Suprapubic skin (tissue), 4 donors: Measurements from ENCODE around the gene PLA2G4E. TPM values are rescaled to one million over a fixed set of nuclear protein-coding genes. Genes with fewer than 3 reads are reported as not detected.
A peak's percentile ranks its signal among the peaks of the same experiment; 100 is the strongest.

Experiments used
- DNase-seq, 2 donors: peaks; one replicate each; pipeline ENCODE4 v3.0.0-alpha.2; 2019; ENCODE audit warnings: low spot score in 2 of 2
- H3K27ac ChIP-seq: fragments of 200-600 bp; sonication (generic); one replicate; pipeline ENCODE4 v1.5.1; 2019
- H3K27me3 ChIP-seq: fragments of 200-600 bp; sonication (generic); one replicate; pipeline ENCODE4 v1.5.1; 2019
- H3K36me3 ChIP-seq: fragments of 200-600 bp; sonication (generic); one replicate; pipeline ENCODE4 v1.5.1; 2019
- H3K4me1 ChIP-seq: fragments of 200-600 bp; sonication (generic); one replicate; pipeline ENCODE4 v1.5.1; 2019
- H3K4me3 ChIP-seq: fragments of 200-600 bp; sonication (generic); one replicate; pipeline ENCODE4 v1.5.1; 2019; ENCODE audit warnings: mild to moderate bottlenecking
- H3K9me3 ChIP-seq: fragments of 200-600 bp; sonication (generic); one replicate; pipeline ENCODE4 v1.5.1; 2019
- CTCF ChIP-seq, 2 donors: fragments of 200-600 bp in 1 of 2; fragments of 450-650 bp in 1 of 2; sonication (generic) in 1 of 2; IDR thresholded peaks; one replicate each; pipeline ENCODE4 v1.5.1; 2016 to 2019; ENCODE audit warnings: antibody characterized with exemption in 2 of 2, mild to moderate bottlenecking in 1 of 2, moderate library complexity in 1 of 2
- EP300 ChIP-seq: sonication (generic); formaldehyde crosslinking; IDR thresholded peaks from one replicate; pipeline ENCODE4 v1.6.1; 2017; ENCODE audit warnings: antibody characterized with exemption
- POLR2A ChIP-seq, 2 donors: fragments of 450-650 bp; IDR thresholded peaks; one replicate each; pipeline ENCODE4 v1.6.1; 2017; ENCODE audit warnings: antibody characterized with exemption in 2 of 2, mild to moderate bottlenecking in 2 of 2, moderate library complexity in 2 of 2
- POLR2AphosphoS5 ChIP-seq, 3 donors: sonication (generic); formaldehyde crosslinking; IDR thresholded peaks; one replicate each; pipeline ENCODE4 v1.6.1; 2017; ENCODE audit warnings: antibody characterized with exemption in 3 of 3
- WGBS: methylation state at CpG from one replicate; pipeline ENCODE4 v1.1.5; 2018; 5-methylcytosine and 5-hydroxymethylcytosine counted together
- total RNA-seq, 4 donors: library from RNA; depleted of rRNA; stranded (reverse); fragments of >200 nt; gene quantifications; one replicate each; pipeline ENCODE4 v1.1.0, GENCODE V29; 2016

The PLA2G4E gene
- total RNA-seq, 4 donors from 2014 or later, result 47.9 to 129 (median 60.9) TPM

GRCh38 chr15:41957021-41957897 lies 63.6 kb downstream of the PLA2G4E start:
- Histone ChIP-seq H3K4me3 (no peak overlapping the region), H3K27me3 (no peaks in the 10 kb centered on the region), H3K9me3 (no peaks in the 10 kb centered on the region), H3K27ac (no peak overlapping the region), H3K36me3 (peaks cover 17% of the 10 kb centered on the region), H3K4me1 (peaks cover 30% of the 10 kb centered on the region)
- WGBS, result 91% methylated on average over 12 of the region's 12 CpGs
- DNase-seq, result peak in 1 of 2 donors; percentile 37
- TF ChIP-seq CTCF (IDR thresholded peaks at IDR 0.05) (no peak), POLR2A (IDR thresholded peaks at IDR 0.05) (no peak), EP300 (no peak), POLR2AphosphoS5 (IDR thresholded peaks at IDR 0.05) (no peak)

GRCh38 chr15:41955807-41956525 lies 64.9 kb downstream of the PLA2G4E start:
- Histone ChIP-seq H3K36me3 (peaks cover 22% of the 10 kb centered on the region), H3K9me3 (no peaks in the 10 kb centered on the region), H3K4me3 (no peak overlapping the region), H3K4me1 (peaks cover 35% of the 10 kb centered on the region), H3K27me3 (no peaks in the 10 kb centered on the region), H3K27ac (no peak overlapping the region)
- TF ChIP-seq EP300 (no peak), POLR2AphosphoS5 (IDR thresholded peaks at IDR 0.05) (no peak), POLR2A (IDR thresholded peaks at IDR 0.05) (no peak), CTCF (IDR thresholded peaks at IDR 0.05) (no peak)
- 58% methylated on average over 21 of the region's 21 CpGs for WGBS
- peak in 1 of 2 donors; percentile 44 for DNase-seq

DNA sequence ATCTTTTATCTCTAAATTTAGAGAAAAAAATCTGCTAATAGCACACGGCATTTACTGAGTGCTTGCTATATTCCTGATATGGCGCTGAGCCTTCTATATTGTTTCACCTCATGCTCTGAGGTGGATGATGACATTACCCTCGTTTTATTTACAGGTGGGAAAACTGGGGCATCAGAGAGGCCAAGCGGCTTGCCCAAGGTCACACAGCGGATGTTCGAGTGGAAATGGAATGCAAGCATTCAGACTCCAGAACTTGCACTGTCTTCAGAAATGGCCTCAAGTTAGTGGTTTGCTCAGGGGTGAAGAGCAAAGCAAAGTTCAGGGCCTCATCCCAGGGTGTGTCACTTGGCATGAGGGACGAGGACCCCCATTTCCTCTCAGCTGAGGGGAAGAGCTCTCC lies 65.7 kb downstream of the PLA2G4E start:
- TF ChIP-seq POLR2AphosphoS5 (IDR thresholded peaks at IDR 0.05) (no peak), EP300 (no peak), CTCF (IDR thresholded peaks at IDR 0.05) (no peak), POLR2A (IDR thresholded peaks at IDR 0.05) (no peak)
- WGBS, result 89% methylated on average over 7 of the region's 7 CpGs
- H3K4me1 ChIP-seq, result peaks cover 41% of the 10 kb centered on the region

DNA sequence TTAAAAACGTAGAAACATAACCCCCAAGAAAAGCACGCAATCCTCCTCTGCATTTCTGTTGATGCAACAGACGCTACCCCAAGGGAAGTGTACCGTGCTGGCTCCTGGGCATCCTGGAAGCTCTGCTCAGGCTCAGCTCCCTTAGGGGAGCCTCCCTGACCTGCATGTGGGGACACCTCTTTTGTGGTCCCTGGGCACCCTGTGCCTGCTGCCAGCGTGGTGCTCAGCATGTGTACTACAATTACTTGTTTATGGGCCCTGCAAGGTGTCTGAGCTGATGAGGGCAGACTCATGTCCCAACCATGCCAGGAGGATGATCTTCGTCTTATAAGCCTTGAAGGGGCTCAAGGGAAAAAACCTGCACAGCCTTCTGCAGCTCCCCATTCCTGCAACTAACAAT lies 66.8 kb downstream of the PLA2G4E start:
- Histone ChIP-seq H3K27me3 (no peaks in the 10 kb centered on the region), H3K4me3 (no peak overlapping the region), H3K9me3 (no peaks in the 10 kb centered on the region), H3K4me1 (peaks cover 50% of the 10 kb centered on the region), H3K36me3 (peaks cover 22% of the 10 kb centered on the region), H3K27ac (no peak overlapping the region)
- WGBS, result 91% methylated on average over 6 of the region's 6 CpGs
- TF ChIP-seq POLR2A (IDR thresholded peaks at IDR 0.05) (no peak), POLR2AphosphoS5 (IDR thresholded peaks at IDR 0.05) (no peak), EP300 (no peak), CTCF (IDR thresholded peaks at IDR 0.05) (no peak)
- no peak for DNase-seq

More for the DNA sequence above, 65.7 kb downstream of the PLA2G4E start:
- H3K27me3 ChIP-seq, result no peaks in the 10 kb centered on the region
- no peak overlapping the region for H3K27ac ChIP-seq
- H3K9me3 ChIP-seq, result no peaks in the 10 kb centered on the region
- H3K4me3 ChIP-seq, result no peak overlapping the region
- no peak for DNase-seq
- H3K36me3 ChIP-seq, result peaks cover 22% of the 10 kb centered on the region

DNA sequence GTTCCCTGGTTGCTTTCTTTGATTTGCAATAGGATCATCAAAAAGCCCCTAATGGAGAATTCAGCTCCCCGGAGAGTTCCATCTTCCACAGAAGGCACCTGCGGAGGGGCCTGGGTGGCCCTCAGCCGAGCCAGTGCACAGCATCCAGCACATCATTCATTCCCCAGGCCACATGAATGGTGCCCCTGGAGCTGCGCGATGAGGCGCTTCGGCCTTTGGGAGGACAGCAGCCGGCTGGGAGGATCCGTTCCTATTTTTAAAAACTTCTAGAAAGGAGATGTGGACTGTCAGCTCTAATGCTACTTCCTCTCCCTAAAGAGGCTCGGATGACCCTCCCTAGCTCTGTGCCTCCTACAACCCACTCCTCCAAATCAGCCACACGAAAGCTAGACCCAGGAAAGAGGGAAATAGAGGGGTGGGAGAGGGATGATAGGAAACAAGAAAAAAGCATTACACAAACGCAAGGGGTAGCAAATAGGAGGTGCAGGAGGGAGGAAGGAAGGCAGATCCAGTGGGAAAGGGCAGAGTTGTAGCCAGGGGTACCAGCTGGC lies 68.8 kb downstream of the PLA2G4E start:
- no peaks in the 10 kb centered on the region for H3K27me3 ChIP-seq
- no peak overlapping the region for H3K27ac ChIP-seq
- peaks cover 53% of the 10 kb centered on the region for H3K4me1 ChIP-seq
- peaks cover 22% of the 10 kb centered on the region for H3K36me3 ChIP-seq
- peak in 1 of 2 donors; percentile 46 for DNase-seq
- no peaks in the 10 kb centered on the region for H3K9me3 ChIP-seq
- TF ChIP-seq POLR2A (IDR thresholded peaks at IDR 0.05) (no peak), POLR2AphosphoS5 (IDR thresholded peaks at IDR 0.05) (no peak), EP300 (no peak), CTCF (IDR thresholded peaks at IDR 0.05) (no peak)
- H3K4me3 ChIP-seq, result no peak overlapping the region
- WGBS, result 86% methylated on average over 12 of the region's 12 CpGs
